Right atrium auricular region (tissue), 2 donors: ENCODE measurements around the gene CABLES1. TPM values are rescaled to one million over a fixed set of nuclear protein-coding genes. Genes with fewer than 3 reads are reported as not detected.

ENCODE experiments used
- DNase-seq: peaks from one replicate; pipeline ENCODE4 v3.0.0-alpha.2; 2019; ENCODE audit warnings: low spot score
- H3K27ac ChIP-seq, 2 donors: fragments of 200-600 bp; sonication (generic); 1 replicate in 1 of 2; 2 replicates in 1 of 2; pipeline ENCODE4 v1.5.1; 2016 to 2019
- H3K27me3 ChIP-seq, 2 donors: fragments of 200-600 bp; sonication (generic); one replicate each; pipeline versions ENCODE4 v1.5.1 to v1.6.0; 2017 to 2019
- H3K36me3 ChIP-seq: fragments of 200-600 bp; sonication (generic); one replicate; pipeline ENCODE4 v1.5.1; 2016
- H3K4me1 ChIP-seq, 2 donors: fragments of 200-600 bp; sonication (generic); one replicate each; pipeline versions ENCODE4 v1.5.1 to v1.6.0; 2017 to 2019
- H3K4me3 ChIP-seq, 2 donors: fragments of 200-600 bp; sonication (generic); 1 replicate in 1 of 2; 2 replicates in 1 of 2; pipeline ENCODE4 v1.5.1; 2017 to 2019; ENCODE audit warnings: mild to moderate bottlenecking in 1 of 2, moderate library complexity in 1 of 2
- H3K9me3 ChIP-seq, 2 donors: fragments of 200-600 bp; sonication (generic); one replicate each; pipeline ENCODE4 v1.5.1; 2019
- total RNA-seq, 2 donors: library from RNA; depleted of rRNA; stranded (reverse); fragments of >200 nt; gene quantifications; one replicate each; pipeline ENCODE4 v1.1.0, GENCODE V29; 2016
- TF ChIP-seq, protein P1 (sequence below), 2 donors: fragments of 200-600 bp; sonication (generic); IDR thresholded peaks; one replicate each; pipeline ENCODE4 v1.5.1; 2019; ENCODE audit warnings: antibody characterized with exemption in 2 of 2

CABLES1 gene
- total RNA-seq, 2 donors from 2014 or later, result 5.4 to 6.9 TPM

DNA sequence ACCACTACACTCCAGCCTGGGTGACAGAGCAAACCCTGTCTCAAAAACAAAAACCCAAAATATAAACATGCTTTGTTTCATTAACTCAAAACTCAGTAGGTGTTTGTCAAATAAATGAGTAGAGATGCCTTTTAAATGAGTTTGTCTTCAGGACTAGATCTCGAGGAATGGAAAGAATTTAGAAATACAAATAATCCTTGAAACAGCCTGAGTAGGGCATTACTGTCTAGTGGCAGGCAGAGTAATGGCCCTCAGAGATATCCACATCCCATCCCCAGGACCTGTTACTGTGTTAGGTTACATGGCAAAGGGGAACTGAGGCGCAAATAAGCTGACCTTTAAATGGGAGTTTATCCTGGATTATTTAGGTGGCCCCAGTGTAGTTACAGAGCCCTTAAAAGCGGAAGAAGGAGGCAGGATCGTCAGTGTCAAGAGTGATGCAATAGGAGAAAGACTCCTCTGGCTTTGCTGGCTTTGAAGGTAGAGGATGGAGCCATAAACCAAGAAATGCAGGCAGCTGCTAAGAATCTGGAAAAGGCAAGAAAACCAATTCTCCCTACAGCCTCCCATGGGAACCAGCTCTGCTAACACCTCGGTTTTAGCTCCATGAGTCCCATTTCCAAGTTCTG lies 63.0 kb downstream of the CABLES1 start:
- Histone ChIP-seq H3K4me1 (no peaks in the 10 kb centered on the region), H3K36me3 (no peaks in the 10 kb centered on the region), H3K27ac (no peak overlapping the region), H3K9me3 (no peaks in the 10 kb centered on the region), H3K27me3 (no peaks in the 10 kb centered on the region), H3K4me3 (no peak overlapping the region)
- TF ChIP-seq, protein P1, sequence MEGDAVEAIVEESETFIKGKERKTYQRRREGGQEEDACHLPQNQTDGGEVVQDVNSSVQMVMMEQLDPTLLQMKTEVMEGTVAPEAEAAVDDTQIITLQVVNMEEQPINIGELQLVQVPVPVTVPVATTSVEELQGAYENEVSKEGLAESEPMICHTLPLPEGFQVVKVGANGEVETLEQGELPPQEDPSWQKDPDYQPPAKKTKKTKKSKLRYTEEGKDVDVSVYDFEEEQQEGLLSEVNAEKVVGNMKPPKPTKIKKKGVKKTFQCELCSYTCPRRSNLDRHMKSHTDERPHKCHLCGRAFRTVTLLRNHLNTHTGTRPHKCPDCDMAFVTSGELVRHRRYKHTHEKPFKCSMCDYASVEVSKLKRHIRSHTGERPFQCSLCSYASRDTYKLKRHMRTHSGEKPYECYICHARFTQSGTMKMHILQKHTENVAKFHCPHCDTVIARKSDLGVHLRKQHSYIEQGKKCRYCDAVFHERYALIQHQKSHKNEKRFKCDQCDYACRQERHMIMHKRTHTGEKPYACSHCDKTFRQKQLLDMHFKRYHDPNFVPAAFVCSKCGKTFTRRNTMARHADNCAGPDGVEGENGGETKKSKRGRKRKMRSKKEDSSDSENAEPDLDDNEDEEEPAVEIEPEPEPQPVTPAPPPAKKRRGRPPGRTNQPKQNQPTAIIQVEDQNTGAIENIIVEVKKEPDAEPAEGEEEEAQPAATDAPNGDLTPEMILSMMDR (IDR thresholded peaks at IDR 0.05), result no peak
- no peak for DNase-seq

DNA sequence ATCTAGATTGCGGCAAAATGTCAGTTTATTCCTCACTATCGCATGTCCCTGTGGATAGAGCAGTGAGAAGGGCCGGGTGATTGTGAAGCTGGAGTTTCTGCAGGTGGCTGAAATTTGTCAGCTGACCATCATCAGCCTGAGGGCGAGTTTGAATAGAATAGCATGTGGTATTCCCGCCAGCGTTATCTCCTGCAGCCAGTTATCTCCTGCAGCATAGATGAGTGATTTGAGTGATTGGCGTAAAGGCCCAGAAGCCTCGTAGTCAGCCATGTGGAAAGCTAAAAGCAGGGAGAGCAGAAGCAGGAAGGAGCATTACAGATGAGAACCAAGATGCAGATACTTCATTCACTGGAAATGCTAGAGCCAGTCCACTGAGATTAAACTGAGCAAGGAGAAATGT lies 65.5 kb downstream of the CABLES1 start:
- H3K27ac ChIP-seq, result no peak overlapping the region
- H3K27me3 ChIP-seq, result no peaks in the 10 kb centered on the region
- DNase-seq, result no peak
- TF ChIP-seq, protein P1 (IDR thresholded peaks at IDR 0.05), result no peak
- no peaks in the 10 kb centered on the region for H3K36me3 ChIP-seq
- H3K4me1 ChIP-seq, result no peaks in the 10 kb centered on the region
- H3K4me3 ChIP-seq, result no peak overlapping the region
- no peaks in the 10 kb centered on the region for H3K9me3 ChIP-seq

DNA sequence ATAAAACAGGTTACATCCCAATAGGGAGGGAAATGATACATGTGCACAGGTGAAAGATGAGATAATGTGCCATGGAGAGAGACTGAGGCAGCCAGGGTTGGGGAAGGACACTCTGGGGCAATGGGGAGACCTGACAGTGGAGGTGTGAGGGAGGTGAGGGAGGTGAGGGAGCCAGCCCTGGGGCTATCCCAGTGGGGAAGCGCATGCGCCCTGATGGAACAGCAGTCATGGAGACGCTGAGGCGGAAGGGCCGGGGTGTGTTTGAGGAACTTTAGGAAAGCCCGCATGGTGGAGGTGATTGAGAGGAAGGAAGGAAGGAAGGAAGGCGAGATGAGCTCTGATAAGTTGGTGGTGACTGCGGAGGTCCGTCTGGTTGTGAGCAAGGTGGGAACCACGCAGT lies 66.5 kb downstream of the CABLES1 start:
- H3K27ac ChIP-seq, result no peak overlapping the region
- TF ChIP-seq, protein P1 (IDR thresholded peaks at IDR 0.05), result no peak
- H3K4me1 ChIP-seq, result no peaks in the 10 kb centered on the region
- no peaks in the 10 kb centered on the region for H3K9me3 ChIP-seq
- DNase-seq, result no peak
- H3K4me3 ChIP-seq, result no peak overlapping the region
- no peaks in the 10 kb centered on the region for H3K36me3 ChIP-seq
- no peaks in the 10 kb centered on the region for H3K27me3 ChIP-seq

DNA sequence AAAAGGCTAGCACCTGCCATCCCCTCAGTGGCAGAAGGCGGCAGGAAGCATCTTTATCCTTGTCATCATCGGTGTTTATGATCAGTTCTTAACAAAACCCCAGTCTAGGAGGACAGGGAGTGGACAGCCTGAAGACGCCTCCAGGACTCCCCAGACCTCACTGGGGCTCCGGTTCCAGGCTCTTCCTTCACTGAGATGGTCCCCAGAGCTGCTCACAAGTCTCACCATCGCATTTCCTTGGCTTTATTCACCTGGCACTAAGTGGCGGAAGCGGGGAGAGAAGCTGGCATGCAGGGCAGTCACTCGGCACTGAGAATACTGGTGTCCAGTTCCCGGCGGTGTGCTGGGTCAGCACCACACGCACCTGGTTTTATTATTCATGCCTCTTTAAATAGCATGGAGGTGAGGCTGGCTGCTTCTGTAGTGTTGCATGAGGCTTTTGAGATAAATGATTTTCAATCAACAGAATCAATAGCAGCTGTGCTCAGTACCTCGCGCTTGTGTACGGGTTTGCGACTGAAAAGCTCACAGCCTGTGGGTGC lies 68.7 kb downstream of the CABLES1 start:
- TF ChIP-seq, protein P1 (IDR thresholded peaks at IDR 0.05), result no peak
- Histone ChIP-seq H3K27ac (no peak overlapping the region), H3K9me3 (peaks cover 0 to 7% of the 10 kb centered on the region in 2 donors)

DNA sequence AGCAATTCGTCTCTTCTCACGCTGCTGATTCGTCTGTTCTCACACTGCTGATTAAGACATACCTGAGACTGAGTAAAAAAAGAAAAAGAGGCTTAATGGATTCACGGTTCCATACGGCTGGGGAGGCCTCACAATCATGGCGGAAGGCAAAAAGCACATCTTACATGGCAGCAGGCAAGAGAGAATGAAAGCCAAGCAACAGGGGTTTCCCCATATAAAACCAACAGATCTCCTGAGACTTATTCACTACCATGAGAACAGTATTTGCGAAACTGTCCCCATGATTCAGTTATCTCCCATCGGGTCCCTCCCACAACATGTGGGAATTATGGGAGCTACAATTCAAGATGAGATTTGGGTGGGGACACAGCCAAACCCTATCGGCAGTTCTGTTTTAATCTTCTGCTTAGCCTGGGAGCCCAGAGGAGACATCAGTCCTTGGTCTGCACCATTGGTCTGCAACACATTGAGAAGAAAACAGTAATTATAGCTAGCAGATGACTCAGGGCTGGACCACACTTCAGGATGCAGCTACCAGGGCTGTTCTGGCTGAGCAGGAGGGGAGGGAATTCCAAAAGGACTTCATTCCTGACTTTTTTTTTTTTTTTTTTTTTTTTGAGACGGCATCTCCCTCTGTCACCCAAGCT lies 69.4 kb downstream of the CABLES1 start:
- Histone ChIP-seq H3K27ac (no peak overlapping the region), H3K9me3 (peaks cover 0 to 7% of the 10 kb centered on the region in 2 donors), H3K4me3 (no peak overlapping the region), H3K27me3 (no peaks in the 10 kb centered on the region), H3K36me3 (no peaks in the 10 kb centered on the region), H3K4me1 (no peaks in the 10 kb centered on the region)
- TF ChIP-seq, protein P1 (IDR thresholded peaks at IDR 0.05), result no peak
- DNase-seq, result no peak

More for the DNA sequence above, 68.7 kb downstream of the CABLES1 start:
- H3K4me1 ChIP-seq, result no peaks in the 10 kb centered on the region
- no peaks in the 10 kb centered on the region for H3K36me3 ChIP-seq
- no peak overlapping the region for H3K4me3 ChIP-seq
- DNase-seq, result no peak
- no peaks in the 10 kb centered on the region for H3K27me3 ChIP-seq
